ENCODE data around the gene TTC17.

Gene TTC17

DNA sequence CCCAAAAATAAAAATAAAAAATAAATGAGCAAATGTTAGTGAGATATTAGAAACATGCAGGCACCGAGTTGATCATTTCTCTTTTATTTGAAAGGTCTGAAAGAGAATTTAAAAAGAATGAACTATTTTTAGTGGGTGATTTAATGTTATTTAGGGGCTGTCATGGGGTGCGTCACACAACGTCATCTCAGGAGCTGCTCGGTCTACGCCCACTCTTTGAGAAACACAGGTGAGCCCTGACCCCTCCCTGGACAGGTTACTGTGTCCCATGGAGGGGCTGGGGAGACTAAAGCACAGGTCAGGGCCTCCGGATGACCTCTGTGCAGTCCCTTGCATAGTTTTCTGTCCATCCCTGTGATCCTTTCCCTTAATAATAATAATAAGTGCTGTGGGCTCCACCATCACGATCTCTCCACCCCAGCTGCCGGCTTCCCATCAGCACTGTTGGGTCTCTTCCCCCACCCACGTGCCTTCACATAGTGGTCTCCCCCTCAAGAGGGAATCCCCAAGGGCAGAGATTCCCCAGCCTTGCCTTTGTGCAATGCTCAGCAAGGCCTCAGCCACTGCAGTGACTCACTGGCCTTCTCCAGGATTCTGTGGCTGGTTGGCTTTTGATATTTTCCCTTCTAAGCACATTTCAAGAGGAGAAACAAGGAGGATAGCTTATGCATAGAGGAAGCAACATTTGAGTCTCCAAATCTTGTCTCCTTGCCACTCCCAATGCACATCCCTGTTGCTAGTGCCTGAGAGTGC is 159.9 kb downstream of the TTC17 start:
- WGBS, 2 experiments = 82 to 87% methylated on average over 8 to 9 of the region's 9 CpGs
- Histone ChIP-seq H3K9me3 (ENCODE audit: control insufficient read depth, low read length) (no peaks in the 10 kb centered on the region), H3K36me3 (ENCODE audit: control insufficient read depth, insufficient read depth, low read length) (no peaks in the 10 kb centered on the region), H3K4me3 (ENCODE audit: insufficient read depth, low read depth, low read length) (no peak overlapping the region), H3K27ac (ENCODE audit: insufficient read depth, low read depth, low read length, poor library complexity, severe bottlenecking) (no peak overlapping the region), H3K27me3 (ENCODE audit: control insufficient read depth, insufficient read depth, low read length, poor library complexity, severe bottlenecking) (no peaks in the 10 kb centered on the region), H3K4me1 (ENCODE audit: control insufficient read depth, insufficient read depth, low read length) (peaks cover 14% of the 10 kb centered on the region)

DNA sequence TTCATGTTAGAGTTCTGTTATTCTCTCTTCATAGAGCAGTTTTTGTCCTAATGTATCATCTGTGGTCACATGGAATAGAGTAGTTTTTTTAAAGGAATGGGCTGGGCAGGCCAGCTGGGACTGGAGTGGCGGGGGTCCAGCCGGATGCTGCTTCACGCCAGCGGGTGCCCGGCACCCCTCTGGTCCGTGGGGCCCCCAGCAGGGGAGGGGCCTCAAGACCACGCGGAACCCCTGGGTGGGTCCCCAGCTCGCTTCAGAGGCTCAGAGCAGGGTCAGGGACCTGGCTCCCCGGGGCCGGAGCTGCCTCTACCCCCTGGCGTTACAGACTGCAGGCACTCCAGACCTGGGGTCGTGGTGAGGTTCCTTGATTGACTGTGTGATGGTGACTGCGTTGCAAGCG is 162.8 kb downstream of the TTC17 start:
- 93 to 94% methylated on average over 15 of the region's 15 CpGs for WGBS, 2 experiments
- no peaks in the 10 kb centered on the region for H3K27me3 ChIP-seq (ENCODE audit: control insufficient read depth, insufficient read depth, low read length, poor library complexity, severe bottlenecking)

DNA sequence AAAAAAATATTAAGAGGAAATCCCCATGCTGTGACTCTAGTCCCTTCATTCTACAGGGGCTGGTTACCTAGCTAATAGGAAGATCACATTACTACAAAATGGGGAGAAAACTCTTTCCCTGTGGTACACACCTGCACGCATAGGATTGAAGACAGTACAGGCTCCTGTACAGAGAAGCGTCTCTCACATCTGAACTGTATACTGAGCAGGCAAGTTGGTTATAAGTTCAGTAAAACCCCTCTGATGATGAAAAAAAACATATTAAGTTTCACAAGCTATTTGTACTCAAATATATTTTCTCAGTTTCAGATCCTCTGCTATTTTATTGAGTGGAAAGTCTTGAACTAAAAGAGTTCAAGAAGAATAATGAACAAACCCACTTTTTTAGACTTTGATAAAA is 164.9 kb downstream of the TTC17 start:
- Histone ChIP-seq H3K4me3 (ENCODE audit: insufficient read depth, low read depth, low read length) (no peak overlapping the region), H3K9me3 (ENCODE audit: control insufficient read depth, low read length) (no peaks in the 10 kb centered on the region), H3K4me1 (ENCODE audit: control insufficient read depth, insufficient read depth, low read length) (no peaks in the 10 kb centered on the region), H3K36me3 (ENCODE audit: control insufficient read depth, insufficient read depth, low read length) (no peaks in the 10 kb centered on the region), H3K27me3 (ENCODE audit: control insufficient read depth, insufficient read depth, low read length, poor library complexity, severe bottlenecking) (no peaks in the 10 kb centered on the region), H3K27ac (ENCODE audit: insufficient read depth, low read depth, low read length, poor library complexity, severe bottlenecking) (no peak overlapping the region)
- WGBS, 2 experiments = 93 to 94% methylated on average over 2 of the region's 2 CpGs

More for the DNA sequence above, 162.8 kb downstream of the TTC17 start:
- Histone ChIP-seq H3K36me3 (ENCODE audit: control insufficient read depth, insufficient read depth, low read length) (no peaks in the 10 kb centered on the region), H3K4me3 (ENCODE audit: insufficient read depth, low read depth, low read length) (no peak overlapping the region), H3K4me1 (ENCODE audit: control insufficient read depth, insufficient read depth, low read length) (peaks cover 6% of the 10 kb centered on the region), H3K9me3 (ENCODE audit: control insufficient read depth, low read length) (no peaks in the 10 kb centered on the region), H3K27ac (ENCODE audit: insufficient read depth, low read depth, low read length, poor library complexity, severe bottlenecking) (no peak overlapping the region)

DNA sequence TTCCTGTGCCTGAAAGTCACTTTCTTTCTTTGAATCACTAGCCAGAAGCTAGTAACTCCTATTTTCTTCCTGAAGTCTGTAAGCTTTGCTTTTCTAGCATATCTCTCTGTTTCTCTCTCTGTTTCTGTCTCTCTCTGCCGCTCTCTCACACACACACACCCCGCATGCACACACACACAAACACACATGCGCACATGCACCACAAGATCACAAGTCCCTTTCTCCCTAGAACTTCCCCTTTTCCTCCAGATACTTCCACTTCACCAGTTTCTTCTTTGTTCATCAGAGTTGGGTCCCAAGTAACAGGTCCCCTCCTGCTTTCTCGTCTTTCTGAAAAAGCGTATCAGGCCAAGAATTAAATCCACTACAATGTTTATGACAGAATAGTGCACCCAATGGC is 173.3 kb downstream of the TTC17 start:
- no peak overlapping the region for H3K27ac ChIP-seq (ENCODE audit: insufficient read depth, low read depth, low read length, poor library complexity, severe bottlenecking)
- H3K36me3 ChIP-seq (ENCODE audit: control insufficient read depth, insufficient read depth, low read length) = no peaks in the 10 kb centered on the region
- 96 to 97% methylated on average over 5 of the region's 5 CpGs for WGBS, 2 experiments
- H3K9me3 ChIP-seq (ENCODE audit: control insufficient read depth, low read length) = no peaks in the 10 kb centered on the region
- no peaks in the 10 kb centered on the region for H3K4me1 ChIP-seq (ENCODE audit: control insufficient read depth, insufficient read depth, low read length)
- no peaks in the 10 kb centered on the region for H3K27me3 ChIP-seq (ENCODE audit: control insufficient read depth, insufficient read depth, low read length, poor library complexity, severe bottlenecking)
- no peak overlapping the region for H3K4me3 ChIP-seq (ENCODE audit: insufficient read depth, low read depth, low read length)

DNA sequence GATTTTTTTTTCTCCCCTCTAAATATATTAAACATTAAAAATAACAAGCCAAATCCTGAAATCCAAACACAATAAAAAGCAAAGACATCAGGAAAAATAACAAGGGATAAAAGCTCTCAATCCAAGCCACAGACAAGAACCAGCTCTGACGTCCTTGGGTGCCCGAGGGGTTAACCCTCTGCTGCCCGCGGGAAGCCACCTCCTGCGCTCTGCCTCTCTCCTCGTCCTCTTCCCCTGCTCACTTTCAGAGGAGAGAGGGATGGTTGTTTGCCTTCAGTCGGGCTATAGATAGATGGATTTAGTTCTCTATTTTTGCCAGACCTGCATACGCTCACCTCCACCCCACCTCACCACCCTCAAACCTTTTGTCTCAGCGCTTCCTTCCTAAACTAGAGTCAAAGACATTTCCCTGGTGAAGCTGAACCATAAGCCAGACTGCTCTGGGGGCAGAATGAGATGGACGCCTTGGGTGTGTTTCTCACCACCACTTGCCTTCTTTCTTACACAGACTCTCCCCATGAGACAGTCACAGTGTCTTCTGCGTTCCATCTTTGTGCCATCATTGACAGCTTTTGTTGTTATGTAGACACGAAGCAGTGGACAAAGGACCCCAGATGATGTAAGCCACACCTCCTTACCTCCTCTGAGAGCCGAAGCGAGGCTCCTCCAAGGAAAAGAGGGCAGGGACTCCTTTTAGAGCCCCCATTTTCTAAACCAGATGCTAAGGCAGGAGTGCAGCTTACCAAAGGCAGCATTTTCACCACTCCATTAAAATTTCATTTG is 179.3 kb downstream of the TTC17 start:
- H3K27me3 ChIP-seq (ENCODE audit: control insufficient read depth, insufficient read depth, low read length, poor library complexity, severe bottlenecking) = no peaks in the 10 kb centered on the region
- WGBS, 2 experiments = 32 to 35% methylated on average over 10 to 14 of the region's 14 CpGs

DNA sequence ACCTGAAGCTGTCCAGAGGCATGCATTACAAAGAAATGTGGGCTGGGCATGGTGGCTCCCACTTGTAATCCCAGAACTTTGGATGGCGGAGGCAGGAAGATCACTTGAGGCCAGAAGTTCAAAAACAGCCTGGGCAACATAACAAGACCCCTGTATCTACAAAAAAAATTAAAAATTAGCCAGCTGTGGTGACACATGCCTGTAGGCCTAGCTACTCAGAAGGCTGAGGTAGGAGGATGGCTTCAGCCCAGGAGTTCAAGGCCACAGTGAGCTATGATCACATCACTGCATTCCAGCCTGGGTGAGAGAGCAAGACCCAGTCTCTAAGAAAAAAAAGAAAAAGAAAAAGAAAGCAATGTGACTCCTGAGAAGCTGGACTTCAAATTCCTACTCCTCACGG is 183.3 kb downstream of the TTC17 start:
- H3K27ac ChIP-seq (ENCODE audit: insufficient read depth, low read depth, low read length, poor library complexity, severe bottlenecking) = no peak overlapping the region
- H3K4me1 ChIP-seq (ENCODE audit: control insufficient read depth, insufficient read depth, low read length) = peaks cover 9% of the 10 kb centered on the region
- H3K27me3 ChIP-seq (ENCODE audit: control insufficient read depth, insufficient read depth, low read length, poor library complexity, severe bottlenecking) = peaks cover 7% of the 10 kb centered on the region
- no peak overlapping the region for H3K4me3 ChIP-seq (ENCODE audit: insufficient read depth, low read depth, low read length)
- no peaks in the 10 kb centered on the region for H3K36me3 ChIP-seq (ENCODE audit: control insufficient read depth, insufficient read depth, low read length)
- H3K9me3 ChIP-seq (ENCODE audit: control insufficient read depth, low read length) = no peaks in the 10 kb centered on the region
- WGBS, 2 experiments = 95 to 97% methylated on average over 2 of the region's 2 CpGs

More for the DNA sequence above, 179.3 kb downstream of the TTC17 start:
- Histone ChIP-seq H3K4me3 (ENCODE audit: insufficient read depth, low read depth, low read length) (no peak overlapping the region), H3K27ac (ENCODE audit: insufficient read depth, low read depth, low read length, poor library complexity, severe bottlenecking) (no peak overlapping the region), H3K4me1 (ENCODE audit: control insufficient read depth, insufficient read depth, low read length) (peaks cover 9% of the 10 kb centered on the region), H3K36me3 (ENCODE audit: control insufficient read depth, insufficient read depth, low read length) (no peaks in the 10 kb centered on the region), H3K9me3 (ENCODE audit: control insufficient read depth, low read length) (no peaks in the 10 kb centered on the region)

DNA sequence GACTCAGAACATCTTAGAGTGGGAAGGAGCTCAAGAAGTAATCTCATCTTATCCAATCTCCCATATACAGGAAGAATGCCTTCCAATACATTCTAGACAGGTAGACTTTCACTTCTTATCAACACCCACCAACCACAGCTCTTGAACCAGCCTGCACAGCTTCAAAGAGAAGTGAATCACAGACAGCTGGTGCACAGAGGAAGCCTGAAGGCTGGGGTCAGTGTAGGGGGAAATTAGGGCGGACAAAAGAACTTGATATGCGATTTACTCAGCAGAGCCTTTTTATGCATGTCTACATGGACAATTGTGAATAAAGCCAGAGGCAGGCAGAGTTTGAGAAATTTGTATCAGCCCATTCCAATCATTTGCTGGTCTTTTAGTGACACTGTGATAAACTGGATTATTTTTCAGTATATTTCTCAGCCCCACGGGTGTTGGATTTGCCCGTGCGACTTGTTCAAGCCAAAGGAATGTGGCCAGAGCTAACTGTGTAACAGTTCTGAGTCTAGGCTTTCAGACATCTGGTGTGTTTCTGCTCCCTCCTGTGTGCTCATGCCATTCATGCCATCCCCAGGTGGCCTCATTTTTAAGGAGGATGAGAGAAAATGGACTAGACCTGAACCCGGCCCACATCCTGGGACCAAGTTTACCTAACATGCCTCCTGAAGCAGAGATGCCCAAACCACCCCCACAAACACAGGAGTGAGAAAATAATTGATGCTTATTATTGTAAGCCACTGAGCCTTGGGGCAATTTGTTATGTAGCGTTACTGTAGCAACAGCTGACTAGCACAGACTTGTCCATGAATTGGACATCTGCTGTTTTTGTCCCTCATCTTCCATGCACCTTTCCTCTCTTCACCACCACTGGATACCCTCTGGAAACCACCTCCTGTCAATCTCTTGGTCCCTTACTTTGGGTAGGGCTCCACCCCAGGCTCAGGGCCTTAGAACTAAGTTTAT is 184.3 kb downstream of the TTC17 start:
- no peak overlapping the region for H3K27ac ChIP-seq (ENCODE audit: insufficient read depth, low read depth, low read length, poor library complexity, severe bottlenecking)

More for the DNA sequence above, 184.3 kb downstream of the TTC17 start:
- no peaks in the 10 kb centered on the region for H3K36me3 ChIP-seq (ENCODE audit: control insufficient read depth, insufficient read depth, low read length)
- peaks cover 17% of the 10 kb centered on the region for H3K27me3 ChIP-seq (ENCODE audit: control insufficient read depth, insufficient read depth, low read length, poor library complexity, severe bottlenecking)
- H3K9me3 ChIP-seq (ENCODE audit: control insufficient read depth, low read length) = no peaks in the 10 kb centered on the region
- WGBS, 2 experiments = 94% methylated on average over 7 of the region's 7 CpGs
- no peak overlapping the region for H3K4me3 ChIP-seq (ENCODE audit: insufficient read depth, low read depth, low read length)
- H3K4me1 ChIP-seq (ENCODE audit: control insufficient read depth, insufficient read depth, low read length) = peaks cover 4% of the 10 kb centered on the region

Data from ectodermal cell (in vitro differentiated cells).